Peyer's patch (tissue), 4 donors: ENCODE results near the gene FAM174B. TPM values are rescaled to one million over a fixed set of nuclear protein-coding genes. Genes with fewer than 3 reads are reported as not detected.

Experiments
- DNase-seq, 3 donors: peaks; one replicate each; pipeline ENCODE4 v3.0.0-alpha.2; 2017 to 2019
- H3K27ac ChIP-seq, 4 donors: fragments of 200-600 bp; sonication (generic); one replicate each; pipeline ENCODE4 v1.5.1; 2016 to 2019
- H3K27me3 ChIP-seq, 2 donors: fragments of 200-600 bp; sonication (generic); one replicate each; pipeline ENCODE4 v1.5.1; 2019
- H3K36me3 ChIP-seq, 3 donors: fragments of 200-600 bp; sonication (generic); one replicate each; pipeline ENCODE4 v1.5.1; 2016 to 2019
- H3K4me1 ChIP-seq, 4 donors: fragments of 200-600 bp; sonication (generic); one replicate each; pipeline ENCODE4 v1.5.1; 2016 to 2019
- H3K4me3 ChIP-seq, 4 donors: fragments of 200-600 bp; sonication (generic); 1 replicate in 3 of 4; 2 replicates in 1 of 4; pipeline ENCODE4 v1.5.1; 2016 to 2019; ENCODE audit warnings: mild to moderate bottlenecking in 1 of 4
- H3K9me3 ChIP-seq, 4 donors: fragments of 200-600 bp; sonication (generic); one replicate each; pipeline ENCODE4 v1.5.1; 2016 to 2019; ENCODE audit warnings: mild to moderate bottlenecking in 1 of 4
- POLR2A ChIP-seq, 2 donors: fragments of 450-650 bp; IDR thresholded peaks; one replicate each; pipeline ENCODE4 v1.5.1; 2017; ENCODE audit warnings: antibody characterized with exemption in 2 of 2, mild to moderate bottlenecking in 2 of 2, moderate library complexity in 2 of 2
- total RNA-seq, 4 donors: library from RNA; depleted of rRNA; stranded (reverse); fragments of >200 nt; gene quantifications; one replicate each; pipeline ENCODE4 v1.1.0, GENCODE V29; 2016
- TF ChIP-seq, protein P1 (sequence below), 6 experiments: fragments of 450-650 bp in 4 of 6; fragments of 200-600 bp in 2 of 6; sonication (generic) in 1 of 6; IDR thresholded peaks; one replicate each; pipeline ENCODE4 v1.5.1; 2017 to 2019; ENCODE audit warnings: antibody characterized with exemption in 6 of 6, mild to moderate bottlenecking in 3 of 6, moderate library complexity in 1 of 6

FAM174B gene
- total RNA-seq, 4 donors from 2014 or later = 9.0 to 14.0 (median 11.4) TPM

DNA sequence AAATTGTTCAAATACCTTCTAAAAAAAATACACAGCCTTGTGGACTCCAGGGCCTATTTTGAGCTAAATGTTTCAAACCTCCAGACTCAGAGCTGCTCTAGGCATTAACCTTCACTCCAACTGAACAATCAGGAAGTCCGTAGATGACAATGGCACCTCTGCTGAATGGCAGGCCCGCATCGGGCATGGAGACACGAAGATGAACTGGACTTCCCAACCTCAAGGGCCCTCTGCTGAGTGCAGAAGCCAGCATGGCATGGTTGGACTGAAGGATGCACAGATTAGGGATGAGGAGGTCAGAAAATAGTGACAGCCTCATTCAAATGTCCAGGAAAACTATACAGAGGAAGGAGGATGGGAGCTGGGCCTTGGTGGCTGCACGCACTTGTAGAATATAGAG is 2.2 kb downstream of the FAM174B start:
- Histone ChIP-seq H3K4me1 (peaks cover 0 to 7% (median 0%) of the 10 kb centered on the region in 4 donors), H3K27ac (no peak overlapping the region)

GRCh38 chr15:92652576-92652966 is 3.0 kb downstream of the FAM174B start:
- H3K27ac ChIP-seq = peak overlapping the region in 1 of 4 donors; percentile 16
- no peaks in the 10 kb centered on the region for H3K36me3 ChIP-seq
- no peak overlapping the region for H3K4me3 ChIP-seq
- no peaks in the 10 kb centered on the region for H3K27me3 ChIP-seq
- peaks cover 0 to 7% (median 0%) of the 10 kb centered on the region in 4 donors for H3K4me1 ChIP-seq
- no peak for DNase-seq
- H3K9me3 ChIP-seq = no peaks in the 10 kb centered on the region
- TF ChIP-seq, protein P1, sequence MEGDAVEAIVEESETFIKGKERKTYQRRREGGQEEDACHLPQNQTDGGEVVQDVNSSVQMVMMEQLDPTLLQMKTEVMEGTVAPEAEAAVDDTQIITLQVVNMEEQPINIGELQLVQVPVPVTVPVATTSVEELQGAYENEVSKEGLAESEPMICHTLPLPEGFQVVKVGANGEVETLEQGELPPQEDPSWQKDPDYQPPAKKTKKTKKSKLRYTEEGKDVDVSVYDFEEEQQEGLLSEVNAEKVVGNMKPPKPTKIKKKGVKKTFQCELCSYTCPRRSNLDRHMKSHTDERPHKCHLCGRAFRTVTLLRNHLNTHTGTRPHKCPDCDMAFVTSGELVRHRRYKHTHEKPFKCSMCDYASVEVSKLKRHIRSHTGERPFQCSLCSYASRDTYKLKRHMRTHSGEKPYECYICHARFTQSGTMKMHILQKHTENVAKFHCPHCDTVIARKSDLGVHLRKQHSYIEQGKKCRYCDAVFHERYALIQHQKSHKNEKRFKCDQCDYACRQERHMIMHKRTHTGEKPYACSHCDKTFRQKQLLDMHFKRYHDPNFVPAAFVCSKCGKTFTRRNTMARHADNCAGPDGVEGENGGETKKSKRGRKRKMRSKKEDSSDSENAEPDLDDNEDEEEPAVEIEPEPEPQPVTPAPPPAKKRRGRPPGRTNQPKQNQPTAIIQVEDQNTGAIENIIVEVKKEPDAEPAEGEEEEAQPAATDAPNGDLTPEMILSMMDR (IDR thresholded peaks at IDR 0.05) = no peak

More for the DNA sequence above, 2.2 kb downstream of the FAM174B start:
- H3K36me3 ChIP-seq = no peaks in the 10 kb centered on the region
- DNase-seq = no peak
- no peak overlapping the region for H3K4me3 ChIP-seq
- TF ChIP-seq, protein P1 (IDR thresholded peaks at IDR 0.05) = no peak
- no peak for TF ChIP-seq POLR2A (IDR thresholded peaks at IDR 0.05)
- no peaks in the 10 kb centered on the region for H3K9me3 ChIP-seq
- H3K27me3 ChIP-seq = no peaks in the 10 kb centered on the region

DNA sequence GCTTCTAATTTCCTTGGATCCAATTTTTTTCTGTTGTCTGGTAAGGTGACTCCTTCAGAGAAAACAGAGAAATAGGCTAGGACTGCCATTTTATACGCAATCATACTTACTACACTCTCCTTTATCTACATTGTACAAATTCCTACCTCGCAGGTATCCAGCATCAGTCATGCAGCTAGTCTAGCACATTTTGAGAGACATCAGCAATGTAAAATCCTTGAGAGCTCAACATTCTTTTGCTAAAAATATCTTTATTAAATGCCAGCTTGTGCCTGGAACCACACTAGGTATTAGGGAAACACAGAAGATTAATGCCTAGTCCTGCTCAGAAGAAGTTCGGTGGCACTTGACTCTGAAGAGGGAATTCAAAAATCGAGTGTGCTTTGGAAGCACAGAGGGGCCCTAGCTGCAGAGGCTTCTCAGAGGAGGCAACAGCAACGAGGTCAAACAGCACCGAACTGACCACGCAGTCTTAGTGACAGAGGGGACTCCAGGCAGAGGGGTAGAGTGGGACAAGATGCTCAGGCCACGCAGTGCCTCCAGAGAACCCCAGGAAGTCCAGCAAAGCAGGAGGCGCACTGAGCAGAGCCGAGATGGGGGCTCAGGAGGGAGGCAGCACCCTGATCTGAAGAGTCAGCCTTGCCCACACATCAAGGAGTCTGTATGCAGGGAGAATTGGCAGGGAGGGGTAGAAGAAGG is 3.5 kb downstream of the FAM174B start:
- H3K27me3 ChIP-seq = no peaks in the 10 kb centered on the region

GRCh38 chr15:92650966-92651365 is 4.6 kb downstream of the FAM174B start:
- H3K4me3 ChIP-seq = no peak overlapping the region
- TF ChIP-seq POLR2A (IDR thresholded peaks at IDR 0.05) = no peak
- TF ChIP-seq, protein P1 (IDR thresholded peaks at IDR 0.05) = no peak
- DNase-seq = no peak
- H3K27ac ChIP-seq = no peak overlapping the region
- no peaks in the 10 kb centered on the region for H3K9me3 ChIP-seq
- peaks cover 0 to 6% (median 0%) of the 10 kb centered on the region in 4 donors for H3K4me1 ChIP-seq
- no peaks in the 10 kb centered on the region for H3K36me3 ChIP-seq
- no peaks in the 10 kb centered on the region for H3K27me3 ChIP-seq

More for the DNA sequence above, 3.5 kb downstream of the FAM174B start:
- Histone ChIP-seq H3K4me1 (peaks cover 0 to 7% (median 0%) of the 10 kb centered on the region in 4 donors), H3K4me3 (no peak overlapping the region), H3K9me3 (no peaks in the 10 kb centered on the region), H3K27ac (peak overlapping the region in 1 of 4 donors; percentile 16), H3K36me3 (no peaks in the 10 kb centered on the region)
- TF ChIP-seq, protein P1 (IDR thresholded peaks at IDR 0.05) = no peak
- TF ChIP-seq POLR2A (IDR thresholded peaks at IDR 0.05) = no peak
- no peak for DNase-seq

DNA sequence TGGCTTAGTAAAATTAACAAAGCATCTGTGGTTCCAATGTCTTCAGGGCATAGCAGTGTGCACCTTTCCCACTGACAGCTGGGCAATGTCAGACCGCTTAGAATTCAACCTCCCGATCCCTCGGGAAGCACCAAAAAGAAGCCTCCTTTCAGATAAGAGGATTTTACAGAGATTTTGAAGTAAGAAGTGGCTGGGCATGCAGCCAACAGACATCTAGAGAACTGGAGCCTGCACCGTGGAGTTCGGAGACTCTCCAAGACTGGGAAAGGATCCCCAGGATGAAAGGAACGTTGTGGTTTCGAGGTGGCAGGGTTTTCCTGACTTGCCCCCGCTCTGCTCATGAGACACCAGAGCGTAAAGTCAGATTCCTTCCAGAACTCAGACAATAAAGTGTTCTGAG is 5.3 kb downstream of the FAM174B start:
- Histone ChIP-seq H3K4me3 (no peak overlapping the region), H3K4me1 (peaks cover 0 to 8% (median 0%) of the 10 kb centered on the region in 4 donors), H3K9me3 (no peaks in the 10 kb centered on the region), H3K27ac (no peak overlapping the region), H3K27me3 (no peaks in the 10 kb centered on the region), H3K36me3 (no peaks in the 10 kb centered on the region)
- TF ChIP-seq, protein P1 (IDR thresholded peaks at IDR 0.05) = no peak
- TF ChIP-seq POLR2A (IDR thresholded peaks at IDR 0.05) = no peak
- no peak for DNase-seq
